ENCODE data around the gene CLDN14. TPM values are rescaled to one million over a fixed set of nuclear protein-coding genes. Genes with fewer than 3 reads are reported as not detected.

Gene CLDN14
- total and polyA plus RNA-seq, 2 experiments from 2014 or later, result not detected

- H3K27ac Mint-ChIP-seq, result no peak overlapping the region
- no peaks in the 10 kb centered on the region for H3K4me1 ChIP-seq (ENCODE audit: insufficient read depth)
- H4K20me1 ChIP-seq (replicated peaks; ENCODE audit: insufficient read depth), result no peaks in the 10 kb centered on the region
- peaks cover 7% of the 10 kb centered on the region for H3K27me3 Mint-ChIP-seq (ENCODE audit: insufficient read depth, low read depth, poor library complexity)
- H3K27ac ChIP-seq (ENCODE audit: low read depth), result no peak overlapping the region
- no peak overlapping the region for H3K4me3 ChIP-seq
- no peaks in the 10 kb centered on the region for H3K27me3 ChIP-seq (ENCODE audit: insufficient read depth)
- H3K4me2 ChIP-seq, result no peak overlapping the region
- no peaks in the 10 kb centered on the region for H3K9me2 ChIP-seq (ENCODE audit: insufficient read depth)
- no peaks in the 10 kb centered on the region for H3K36me3 ChIP-seq (ENCODE audit: insufficient read depth)
- TF ChIP-seq ZNF114 (CRISPR knock-in tag; IDR thresholded peaks at IDR 0.05), result no peak
- TF ChIP-seq CTCF (conservative IDR thresholded peaks at IDR 0.05; ENCODE audit: low read depth in 2 of 2), result peak; percentile 77 to 94
- peaks cover 8% of the 10 kb centered on the region; the same call in 2 of the 3 replicates for H3K4me1 Mint-ChIP-seq
- peaks cover 3% of the 10 kb centered on the region; the same call in 2 of the 3 replicates for H3K9me3 Mint-ChIP-seq
- H3K36me3 Mint-ChIP-seq (ENCODE audit: low read depth), result no peaks in the 10 kb centered on the region
- no peak overlapping the region for H2AFZ ChIP-seq
- DNase-seq (ENCODE audit: low spot score), result peak; percentile 65
- no peak overlapping the region for H3K4me3 Mint-ChIP-seq
- no peaks in the 10 kb centered on the region for H3K79me2 ChIP-seq (replicated peaks; ENCODE audit: insufficient read depth)
- ATAC-seq, result no peak
- H3F3A ChIP-seq (replicated peaks; ENCODE audit: low read depth), result no peaks in the 10 kb centered on the region
These were observed 24.4 kb upstream of the CLDN14 start for GRCh38 chr21:36504067-36505058.

- no peak for DNase-seq (ENCODE audit: low spot score)
- H3K4me1 ChIP-seq (ENCODE audit: insufficient read depth), result no peaks in the 10 kb centered on the region
- no peaks in the 10 kb centered on the region for H3K36me3 ChIP-seq (ENCODE audit: insufficient read depth)
- H3K79me2 ChIP-seq (replicated peaks; ENCODE audit: insufficient read depth), result no peaks in the 10 kb centered on the region
- H3K4me3 ChIP-seq, result no peak overlapping the region
- TF ChIP-seq POLR2AphosphoS5 (IDR thresholded peaks at IDR 0.05; ENCODE audit: low read depth) (no peak), EZH2 (IDR thresholded peaks at IDR 0.05; ENCODE audit: low read depth, unreplicated experiment) (no peak), REST (IDR thresholded peaks at IDR 0.05; ENCODE audit: unreplicated experiment) (no peak), CREB1 (CRISPR knock-in tag; IDR thresholded peaks at IDR 0.05; ENCODE audit: low read depth) (no peak)
- no peaks in the 10 kb centered on the region for H3K9me2 ChIP-seq (ENCODE audit: insufficient read depth)
- Mint-ChIP-seq H3K4me3 (no peak overlapping the region), H3K27me3 (ENCODE audit: insufficient read depth, low read depth, poor library complexity) (peaks cover 4% of the 10 kb centered on the region), H3K36me3 (ENCODE audit: low read depth) (no peaks in the 10 kb centered on the region), H3K4me1 (peaks cover 4% of the 10 kb centered on the region; the same call in 1 of the 3 replicates), H3K9me3 (peaks cover 4% of the 10 kb centered on the region; the same call in 2 of the 3 replicates), H3K27ac (no peak overlapping the region)
- H3F3A ChIP-seq (replicated peaks; ENCODE audit: low read depth), result no peaks in the 10 kb centered on the region
- H2AFZ ChIP-seq, result no peak overlapping the region
- H3K4me2 ChIP-seq, result no peak overlapping the region
- H4K20me1 ChIP-seq (replicated peaks; ENCODE audit: insufficient read depth), result no peaks in the 10 kb centered on the region
- no peak for ATAC-seq
- no peak overlapping the region for H3K27ac ChIP-seq (ENCODE audit: low read depth)
- no peaks in the 10 kb centered on the region for H3K27me3 ChIP-seq (ENCODE audit: insufficient read depth)
These were observed 22.4 kb upstream of the CLDN14 start for GRCh38 chr21:36502365-36502764.
